ENCODE results near the gene DCAF5.

The DCAF5 gene

GRCh38 chr14:69049675-69050074, 103.2 kb downstream of the DCAF5 start:
- in situ Hi-C loops (cut with MboI; ENCODE audit: low pct_unique_long_range_greater_than_20kb, low sequenced_read_pairs, unreplicated experiment), result no loop called here
- DNase-seq (ENCODE audit: low spot score), result no peak
- TF ChIP-seq, protein P1, sequence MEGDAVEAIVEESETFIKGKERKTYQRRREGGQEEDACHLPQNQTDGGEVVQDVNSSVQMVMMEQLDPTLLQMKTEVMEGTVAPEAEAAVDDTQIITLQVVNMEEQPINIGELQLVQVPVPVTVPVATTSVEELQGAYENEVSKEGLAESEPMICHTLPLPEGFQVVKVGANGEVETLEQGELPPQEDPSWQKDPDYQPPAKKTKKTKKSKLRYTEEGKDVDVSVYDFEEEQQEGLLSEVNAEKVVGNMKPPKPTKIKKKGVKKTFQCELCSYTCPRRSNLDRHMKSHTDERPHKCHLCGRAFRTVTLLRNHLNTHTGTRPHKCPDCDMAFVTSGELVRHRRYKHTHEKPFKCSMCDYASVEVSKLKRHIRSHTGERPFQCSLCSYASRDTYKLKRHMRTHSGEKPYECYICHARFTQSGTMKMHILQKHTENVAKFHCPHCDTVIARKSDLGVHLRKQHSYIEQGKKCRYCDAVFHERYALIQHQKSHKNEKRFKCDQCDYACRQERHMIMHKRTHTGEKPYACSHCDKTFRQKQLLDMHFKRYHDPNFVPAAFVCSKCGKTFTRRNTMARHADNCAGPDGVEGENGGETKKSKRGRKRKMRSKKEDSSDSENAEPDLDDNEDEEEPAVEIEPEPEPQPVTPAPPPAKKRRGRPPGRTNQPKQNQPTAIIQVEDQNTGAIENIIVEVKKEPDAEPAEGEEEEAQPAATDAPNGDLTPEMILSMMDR (IDR thresholded peaks at IDR 0.05; ENCODE audit: extremely low read depth, insufficient read depth, missing control alignments), result no peak

- in situ Hi-C loops (cut with MboI; ENCODE audit: low pct_unique_long_range_greater_than_20kb, low sequenced_read_pairs, unreplicated experiment), result no loop called here
- DNase-seq (ENCODE audit: low spot score), result no peak
Measured at GRCh38 chr14:69048456-69048855, 104.5 kb downstream of the DCAF5 start.

DNA sequence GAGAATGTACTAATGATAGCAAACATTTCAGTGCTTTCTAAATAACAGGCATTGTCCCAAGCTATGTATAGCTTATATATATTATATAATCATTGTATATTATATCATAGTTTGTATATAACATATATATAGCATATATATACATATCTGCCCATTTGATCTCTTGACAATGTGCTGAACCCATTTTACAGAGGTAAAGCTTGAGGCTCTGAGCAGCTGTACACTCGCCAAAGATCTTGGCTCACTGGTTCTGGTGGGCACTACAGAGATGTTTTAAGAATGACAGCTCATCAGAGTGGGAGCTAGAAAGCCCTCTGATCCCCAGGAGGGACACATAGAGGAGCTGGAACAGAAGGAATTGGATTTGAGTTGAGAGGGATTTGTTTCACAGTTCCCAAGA, 105.7 kb downstream of the DCAF5 start:
- TF ChIP-seq, protein P1 (IDR thresholded peaks at IDR 0.05; ENCODE audit: extremely low read depth, insufficient read depth, missing control alignments), result no peak
- in situ Hi-C loops (cut with MboI; ENCODE audit: low pct_unique_long_range_greater_than_20kb, low sequenced_read_pairs, unreplicated experiment), result no loop called here
- no peak for DNase-seq (ENCODE audit: low spot score)

More at GRCh38 chr14:69048456-69048855, 104.5 kb downstream of the DCAF5 start:
- TF ChIP-seq, protein P1 (IDR thresholded peaks at IDR 0.05; ENCODE audit: extremely low read depth, insufficient read depth, missing control alignments), result no peak

DNA sequence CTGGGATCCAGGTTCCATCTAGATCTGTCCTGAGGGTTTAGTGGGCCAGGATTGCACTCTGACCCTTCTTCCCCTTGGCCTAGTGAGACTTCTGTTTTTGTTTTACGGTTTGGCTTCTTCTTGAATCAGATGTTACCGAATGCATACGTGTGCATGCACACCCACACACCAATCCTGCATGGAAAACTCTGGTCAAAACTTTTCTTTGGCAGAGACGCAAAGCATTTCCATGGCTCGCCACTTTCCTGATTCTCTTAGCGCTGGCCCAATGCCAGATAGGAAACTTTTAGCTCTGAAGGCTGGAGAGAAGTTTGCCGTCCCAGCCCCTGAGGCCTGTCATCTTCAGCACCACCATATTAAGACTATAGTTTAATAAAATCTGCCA, 106.5 kb downstream of the DCAF5 start:
- in situ Hi-C loops (cut with MboI; ENCODE audit: low pct_unique_long_range_greater_than_20kb, low sequenced_read_pairs, unreplicated experiment), result no loop called here
- DNase-seq (ENCODE audit: low spot score), result no peak
- TF ChIP-seq, protein P1 (IDR thresholded peaks at IDR 0.05; ENCODE audit: extremely low read depth, insufficient read depth, missing control alignments), result no peak

DNA sequence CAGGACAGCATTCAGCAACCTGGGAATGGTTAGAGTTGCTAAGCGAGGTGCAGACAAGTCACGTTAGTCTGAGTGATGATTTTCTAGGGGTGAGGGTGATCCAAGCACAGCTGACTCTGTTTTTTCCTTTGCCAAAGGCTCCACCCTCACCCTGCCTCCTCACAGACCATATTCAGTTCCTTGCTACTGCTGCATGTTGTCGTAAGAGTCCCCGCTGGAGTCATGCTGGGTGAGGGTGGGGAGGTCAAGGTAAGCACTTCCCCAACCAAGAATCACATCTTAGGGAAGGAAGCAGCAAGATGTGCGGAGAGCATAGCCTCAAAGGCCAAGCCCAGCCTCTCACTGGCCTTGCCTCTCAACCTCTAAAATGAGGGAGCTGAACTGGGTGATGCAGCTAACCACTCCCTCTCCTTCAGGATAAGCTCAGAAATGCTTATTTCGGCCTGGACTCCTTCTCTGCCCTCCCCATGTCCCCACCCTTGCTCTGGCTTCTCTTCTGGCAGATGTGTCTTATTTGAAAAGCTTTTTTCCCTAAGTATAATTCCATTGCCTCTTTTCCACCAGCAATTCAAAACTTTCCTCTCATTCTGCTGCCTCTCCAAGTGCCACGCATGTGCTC, 107.0 kb downstream of the DCAF5 start:
- in situ Hi-C loops (cut with MboI; ENCODE audit: low pct_unique_long_range_greater_than_20kb, low sequenced_read_pairs, unreplicated experiment), result no loop called here
- TF ChIP-seq, protein P1 (IDR thresholded peaks at IDR 0.05; ENCODE audit: extremely low read depth, insufficient read depth, missing control alignments), result no peak
- DNase-seq (ENCODE audit: low spot score), result no peak

DNA sequence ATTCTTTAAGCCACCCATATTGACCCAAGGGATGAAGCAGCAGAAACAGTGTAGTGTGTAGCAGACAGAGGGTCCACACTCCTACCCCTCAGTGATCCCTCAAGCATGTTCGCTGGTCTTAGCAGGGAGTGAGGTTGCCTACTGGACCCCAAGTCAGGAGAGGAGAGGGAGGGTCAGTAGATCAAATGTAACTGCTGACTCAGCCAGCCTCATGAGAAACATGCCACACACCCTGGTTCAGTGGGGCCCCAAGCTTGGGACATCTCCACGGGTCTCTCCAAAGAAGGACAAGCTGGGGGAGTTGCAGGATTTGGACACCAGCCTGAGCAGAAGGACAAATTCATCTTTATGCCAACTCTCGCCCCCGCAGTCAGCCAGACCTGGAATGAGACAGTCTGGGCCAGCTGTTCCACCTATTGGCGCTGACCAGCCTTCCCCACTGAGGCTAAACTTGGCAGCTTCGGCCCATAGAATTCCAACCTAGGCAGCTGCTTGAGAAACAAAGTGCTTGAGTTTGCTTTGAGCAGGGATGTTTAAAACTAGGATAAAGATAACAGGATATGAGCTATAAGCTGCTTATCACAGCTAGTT, 107.9 kb downstream of the DCAF5 start:
- TF ChIP-seq, protein P1 (IDR thresholded peaks at IDR 0.05; ENCODE audit: extremely low read depth, insufficient read depth, missing control alignments), result no peak
- in situ Hi-C loops (cut with MboI; ENCODE audit: low pct_unique_long_range_greater_than_20kb, low sequenced_read_pairs, unreplicated experiment), result no loop called here
- DNase-seq (ENCODE audit: low spot score), result no peak
